Panc1 (cell line): ENCODE measurements around the gene CAMK2B.

Experiments used
- POLR2AphosphoS5 ChIP-seq: IDR thresholded peaks from 2 replicates; pipeline ENCODE4 v1.6.1; 2012; ENCODE audit warnings: mild to moderate bottlenecking, low read depth, low read length, moderate library complexity
- TCF7L2 ChIP-seq: IDR thresholded peaks from 2 replicates; pipeline ENCODE4 v1.6.1; 2011; ENCODE audit warnings: mild to moderate bottlenecking, low read depth, low read length, inconsistent platforms
- TF ChIP-seq, protein P1 (sequence below): fragments of 450-650 bp; IDR thresholded peaks from 2 replicates; pipeline ENCODE4 v1.5.1; 2017; ENCODE audit warnings: mild to moderate bottlenecking
- TF ChIP-seq, protein P2 (sequence below), 2 experiments: IDR thresholded peaks; 2 replicates each; pipeline ENCODE4 v1.6.1; 2011 to 2012; ENCODE audit warnings: low read depth in 2 of 2, control low read depth in 1 of 2, low read length in 1 of 2, mild to moderate bottlenecking in 1 of 2, moderate library complexity in 1 of 2; ENCODE audit not compliant: insufficient read depth in 1 of 2

GRCh38 chr7:44291733-44292419 lies 33.5 kb downstream of the CAMK2B start:
- TF ChIP-seq, protein P1, sequence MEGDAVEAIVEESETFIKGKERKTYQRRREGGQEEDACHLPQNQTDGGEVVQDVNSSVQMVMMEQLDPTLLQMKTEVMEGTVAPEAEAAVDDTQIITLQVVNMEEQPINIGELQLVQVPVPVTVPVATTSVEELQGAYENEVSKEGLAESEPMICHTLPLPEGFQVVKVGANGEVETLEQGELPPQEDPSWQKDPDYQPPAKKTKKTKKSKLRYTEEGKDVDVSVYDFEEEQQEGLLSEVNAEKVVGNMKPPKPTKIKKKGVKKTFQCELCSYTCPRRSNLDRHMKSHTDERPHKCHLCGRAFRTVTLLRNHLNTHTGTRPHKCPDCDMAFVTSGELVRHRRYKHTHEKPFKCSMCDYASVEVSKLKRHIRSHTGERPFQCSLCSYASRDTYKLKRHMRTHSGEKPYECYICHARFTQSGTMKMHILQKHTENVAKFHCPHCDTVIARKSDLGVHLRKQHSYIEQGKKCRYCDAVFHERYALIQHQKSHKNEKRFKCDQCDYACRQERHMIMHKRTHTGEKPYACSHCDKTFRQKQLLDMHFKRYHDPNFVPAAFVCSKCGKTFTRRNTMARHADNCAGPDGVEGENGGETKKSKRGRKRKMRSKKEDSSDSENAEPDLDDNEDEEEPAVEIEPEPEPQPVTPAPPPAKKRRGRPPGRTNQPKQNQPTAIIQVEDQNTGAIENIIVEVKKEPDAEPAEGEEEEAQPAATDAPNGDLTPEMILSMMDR: no peak
- TF ChIP-seq POLR2AphosphoS5 (no peak), TCF7L2 (no peak)
- TF ChIP-seq, protein P2, sequence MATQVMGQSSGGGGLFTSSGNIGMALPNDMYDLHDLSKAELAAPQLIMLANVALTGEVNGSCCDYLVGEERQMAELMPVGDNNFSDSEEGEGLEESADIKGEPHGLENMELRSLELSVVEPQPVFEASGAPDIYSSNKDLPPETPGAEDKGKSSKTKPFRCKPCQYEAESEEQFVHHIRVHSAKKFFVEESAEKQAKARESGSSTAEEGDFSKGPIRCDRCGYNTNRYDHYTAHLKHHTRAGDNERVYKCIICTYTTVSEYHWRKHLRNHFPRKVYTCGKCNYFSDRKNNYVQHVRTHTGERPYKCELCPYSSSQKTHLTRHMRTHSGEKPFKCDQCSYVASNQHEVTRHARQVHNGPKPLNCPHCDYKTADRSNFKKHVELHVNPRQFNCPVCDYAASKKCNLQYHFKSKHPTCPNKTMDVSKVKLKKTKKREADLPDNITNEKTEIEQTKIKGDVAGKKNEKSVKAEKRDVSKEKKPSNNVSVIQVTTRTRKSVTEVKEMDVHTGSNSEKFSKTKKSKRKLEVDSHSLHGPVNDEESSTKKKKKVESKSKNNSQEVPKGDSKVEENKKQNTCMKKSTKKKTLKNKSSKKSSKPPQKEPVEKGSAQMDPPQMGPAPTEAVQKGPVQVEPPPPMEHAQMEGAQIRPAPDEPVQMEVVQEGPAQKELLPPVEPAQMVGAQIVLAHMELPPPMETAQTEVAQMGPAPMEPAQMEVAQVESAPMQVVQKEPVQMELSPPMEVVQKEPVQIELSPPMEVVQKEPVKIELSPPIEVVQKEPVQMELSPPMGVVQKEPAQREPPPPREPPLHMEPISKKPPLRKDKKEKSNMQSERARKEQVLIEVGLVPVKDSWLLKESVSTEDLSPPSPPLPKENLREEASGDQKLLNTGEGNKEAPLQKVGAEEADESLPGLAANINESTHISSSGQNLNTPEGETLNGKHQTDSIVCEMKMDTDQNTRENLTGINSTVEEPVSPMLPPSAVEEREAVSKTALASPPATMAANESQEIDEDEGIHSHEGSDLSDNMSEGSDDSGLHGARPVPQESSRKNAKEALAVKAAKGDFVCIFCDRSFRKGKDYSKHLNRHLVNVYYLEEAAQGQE (IDR thresholded peaks at IDR 0.05; ENCODE audit: insufficient read depth in 1 of 2, low read depth in 2 of 2, low read length in 1 of 2): no peak
